ENCODE measurements around the gene GMDS. TPM values are rescaled to one million over a fixed set of nuclear protein-coding genes. Genes with fewer than 3 reads are reported as not detected.

Gene GMDS
- total and polyA plus RNA-seq, 2 of the 8 experiments (the other 6 are each of a cell fraction or from before 2014, with no cell fraction given): 16.8 to 50.0 TPM

DNA sequence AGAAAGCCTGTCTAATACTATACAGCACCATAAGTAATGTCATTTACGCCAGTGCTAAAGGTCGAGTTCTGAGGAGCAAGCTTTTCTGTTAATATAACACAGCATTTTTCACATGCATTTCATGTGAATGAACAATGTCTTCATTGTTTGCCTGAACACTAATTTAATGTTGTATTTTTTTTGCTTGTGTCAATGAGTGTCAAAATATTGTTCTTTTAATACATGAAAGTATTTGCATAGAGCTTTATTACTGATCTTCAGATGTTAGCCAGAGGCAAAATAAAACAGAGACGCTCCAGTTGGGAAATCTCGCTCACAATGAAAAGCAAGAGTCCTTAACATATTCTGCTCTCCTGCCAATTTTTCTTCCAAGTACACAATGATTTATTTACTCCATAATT is 483.9 kb downstream of the GMDS start:
- Histone ChIP-seq H2AFZ (ENCODE audit: low read length) (no peak overlapping the region), H3K4ac (replicated peaks; ENCODE audit: insufficient read length, low read depth, low read length) (no peak overlapping the region), H3K9ac (replicated peaks in 1 of 4; ENCODE audit: extremely low read depth in 1 of 4, low read depth in 3 of 4, low read length in 3 of 4) (no peak overlapping the region), H2AK5ac (ENCODE audit: low read depth, low read length) (no peak overlapping the region), H3K14ac (ENCODE audit: insufficient read length) (no peak overlapping the region), H3K9me3 (ENCODE audit: insufficient read depth in 2 of 2, low read depth in 1 of 2, low read length in 1 of 2) (no peaks in the 10 kb centered on the region), H4K91ac (replicated peaks; ENCODE audit: insufficient read length, low read length) (no peak overlapping the region), H3K4me3 (ENCODE audit: extremely low read depth in 1 of 4, insufficient read depth in 2 of 4, low read depth in 3 of 4, low read length in 4 of 4) (no peak overlapping the region), H3K4me1 (replicated peaks in 1 of 4; ENCODE audit: control insufficient read depth in 3 of 4, insufficient read depth in 4 of 4, low read length in 3 of 4) (no peaks in the 10 kb centered on the region), H2BK5ac (ENCODE audit: low read depth, low read length) (no peak overlapping the region), H3K27me3 (replicated peaks in 1 of 4; ENCODE audit: control insufficient read depth in 3 of 4, extremely low read depth in 1 of 4, insufficient read depth in 3 of 4, low read length in 3 of 4) (no peaks in the 10 kb centered on the region), H3K23me2 (ENCODE audit: low read depth, low read length) (no peaks in the 10 kb centered on the region), H2BK20ac (ENCODE audit: low read length) (no peak overlapping the region), H4K20me1 (replicated peaks in 1 of 2; ENCODE audit: control insufficient read depth in 1 of 2, insufficient read depth in 2 of 2, low read length in 2 of 2) (no peaks in the 10 kb centered on the region), H2BK120ac (replicated peaks; ENCODE audit: low read depth, low read length) (no peak overlapping the region), H4K8ac (ENCODE audit: extremely low read depth, insufficient read depth, low read length) (no peak overlapping the region), H3K79me2 (ENCODE audit: control insufficient read depth in 1 of 2, insufficient read depth in 2 of 2, low read length in 2 of 2) (no peaks in the 10 kb centered on the region), H4K5ac (ENCODE audit: insufficient read length, low read depth, low read length) (no peak overlapping the region), H2BK12ac (ENCODE audit: low read depth, low read length) (no peak overlapping the region), H3K27ac (ENCODE audit: low read depth, low read length) (no peak overlapping the region), H3K56ac (replicated peaks; ENCODE audit: insufficient read length, low read depth, low read length) (no peak overlapping the region), H3K4me2 (ENCODE audit: insufficient read depth in 1 of 2, low read depth in 2 of 2, low read length in 2 of 2) (no peak overlapping the region), H3K36me3 (ENCODE audit: control insufficient read depth in 2 of 4, insufficient read depth in 4 of 4, low read length in 3 of 4) (no peaks in the 10 kb centered on the region), H2BK15ac (ENCODE audit: low read length) (no peak overlapping the region), H3K79me1 (ENCODE audit: low read depth, low read length) (no peaks in the 10 kb centered on the region), H3K18ac (ENCODE audit: extremely low read depth, low read length) (no peak overlapping the region), H3K23ac (ENCODE audit: insufficient read length) (no peak overlapping the region)
- 93% methylated on average over 4 of the region's 4 CpGs; no CpG with 5 or more reads in 1 of the 2 experiments for WGBS, 2 experiments (ENCODE audit: extremely low coverage in 1 of 2, insufficient coverage in 1 of 2, insufficient read length in 1 of 2, insufficient replicate concordance in 2 of 2, low coverage in 1 of 2, low lambda C conversion rate in 2 of 2, missing lambda C conversion rate in 1 of 2)
- ChIA-PET POLR2A (ENCODE audit: partially characterized antibody) (no interaction called here), CTCF (ENCODE audit: partially characterized antibody) (no interaction called here)
- DNase-seq (ENCODE audit: low read depth in 1 of 2, low spot score in 2 of 2) (no peak), FAIRE-seq (no peak)
- TF ChIP-seq SP4 (IDR thresholded peaks at IDR 0.05; ENCODE audit: low read length) (no peak), BRCA1 (IDR thresholded peaks at IDR 0.05; ENCODE audit: low read depth, low read length) (no peak), JUN (IDR thresholded peaks at IDR 0.05; ENCODE audit: low read depth, low read length) (no peak), CHD1 (IDR thresholded peaks at IDR 0.05; ENCODE audit: low read depth, low read length) (no peak), SIRT6 (IDR thresholded peaks at IDR 0.05; ENCODE audit: low read length) (no peak), GABPA (IDR thresholded peaks at IDR 0.05; ENCODE audit: borderline replicate concordance, insufficient read depth, low read length) (no peak), SIN3A (conservative IDR thresholded peaks at IDR 0.05 in 1 of 2, IDR thresholded peaks at IDR 0.05 in 1 of 2; ENCODE audit: low read depth in 1 of 2, low read length in 2 of 2) (no peak), SUZ12 (IDR thresholded peaks at IDR 0.05; ENCODE audit: low read length) (no peak)
- TF ChIP-seq, protein P1, sequence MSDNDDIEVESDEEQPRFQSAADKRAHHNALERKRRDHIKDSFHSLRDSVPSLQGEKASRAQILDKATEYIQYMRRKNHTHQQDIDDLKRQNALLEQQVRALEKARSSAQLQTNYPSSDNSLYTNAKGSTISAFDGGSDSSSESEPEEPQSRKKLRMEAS (IDR thresholded peaks at IDR 0.05): no peak
